Heart right ventricle (tissue), 16 donors: Measurements from ENCODE around the gene C15orf40. TPM values are rescaled to one million over a fixed set of nuclear protein-coding genes. Genes with fewer than 3 reads are reported as not detected.

Experiments
- ATAC-seq, 8 donors: fragments of 200-7000 bp; cut with Tn5 transposase; one replicate each; pipeline ENCODE4 v1.9.1; 2020; ENCODE audit warnings: mild to moderate bottlenecking in 8 of 8, moderate library complexity in 8 of 8, moderate number of reproducible peaks in 1 of 8
- DNase-seq, 2 donors: peaks; one replicate each; pipeline ENCODE4 v3.0.0-alpha.2; 2020
- H3K27ac ChIP-seq, 10 donors: fragments of 200-600 bp; sonication (generic) in 2 of 10; one replicate each; pipeline versions ENCODE4 v1.5.0 to v1.8.0; 2020 to 2022; ENCODE audit warnings: mild to moderate bottlenecking in 3 of 10
- H3K27me3 ChIP-seq, 7 donors: fragments of 200-600 bp; one replicate each; pipeline ENCODE4 v1.8.0; 2021 to 2022; ENCODE audit warnings: mild to moderate bottlenecking in 2 of 7
- H3K36me3 ChIP-seq, 9 donors: fragments of 200-600 bp; sonication (generic) in 1 of 9; one replicate each; pipeline versions ENCODE4 v1.5.0 to v1.8.0; 2020 to 2022; ENCODE audit warnings: mild to moderate bottlenecking in 2 of 9
- H3K4me1 ChIP-seq, 9 donors: fragments of 200-600 bp; sonication (generic) in 1 of 9; one replicate each; pipeline versions ENCODE4 v1.5.0 to v1.8.0; 2020 to 2022; ENCODE audit warnings: mild to moderate bottlenecking in 4 of 9
- H3K4me3 ChIP-seq, 10 donors: fragments of 200-600 bp; sonication (generic) in 2 of 10; one replicate each; pipeline versions ENCODE4 v1.5.0 to v1.8.0; 2020 to 2022; ENCODE audit warnings: mild to moderate bottlenecking in 7 of 10, moderate library complexity in 2 of 10
- H3K9me3 ChIP-seq, 11 donors: fragments of 200-600 bp in 10 of 11; sonication (generic) in 2 of 11; one replicate each; pipeline versions ENCODE4 v1.5.0 to v1.8.0; 2013 to 2022; ENCODE audit warnings: mild to moderate bottlenecking in 2 of 11, control low read depth in 1 of 11, moderate library complexity in 1 of 11
- CTCF ChIP-seq, 9 donors: fragments of 200-600 bp; sonication (generic) in 2 of 9; IDR thresholded peaks; one replicate each; pipeline versions ENCODE4 v1.5.0 to v1.8.0; 2021 to 2022; ENCODE audit warnings: antibody characterized with exemption in 9 of 9, mild to moderate bottlenecking in 5 of 9, moderate library complexity in 1 of 9
- WGBS, 2 donors: extraction: QIAGEN DNeasy Blood & Tissue Kit; methylation state at CpG; one replicate each; pipeline ENCODE4 v1.1.7; 2013; ENCODE audit warnings: inconsistent platforms in 1 of 2; 5-methylcytosine and 5-hydroxymethylcytosine counted together
- intact Hi-C, 10 donors: fragments of 100-400 bp; cut with DNase I; formaldehyde crosslinking; loops; one replicate each; pipeline versions ENCODE4 v1.11.1 to v1.14.2; 2022
- polyA plus RNA-seq, 2 donors: library from polyadenylated mRNA; stranded (reverse); fragments of 200-250 nt; gene quantifications; one replicate each; pipeline ENCODE4 v1.2.3, GENCODE V29; 2013
- total RNA-seq, 10 donors: library from RNA; stranded (reverse); fragmentation: NEBNext Ultra II Directional in 3 of 10; extraction: Animal tissue kit (Norgen Biotek cat#: 25700) in 3 of 10; gene quantifications; one replicate each; pipeline versions ENCODE4 v1.2.1 to v1.2.4, GENCODE V29; 2021 to 2023
- donor health status: Arrhythmogenic right ventricular cardiomyopathy.
- donor health status: ischemic (EF 13 %, LVEDD 7.1; RV severe dilation, severe dysfunction).
- donor health status: healthy with polysubstance abuse.
- donor health status: DM: no; HTN: yes; CAD: no.
- donor health status: DM: no; HTN: no; CAD: no.
- donor health status: ischemic (EF 25% LVEDD 6.9; RV normal size, moderate dysfunction).
- donor health status: ischemic (EF 25% LVEDD 5.7; RV mildly dilated, moderate dysfunction).
- donor health status: healthy.
- donor health status: DM: yes; HTN: yes; CAD: no.
- donor health status: Ischemic cardiomyopathy.
- donor health status: ischemic (EF 35%, LVEDD 5.7; RV mildly dilated, moderate dysfunction).
- donor health status: nonischemic (EF 11% LVEDD 7.7; RV severe dilation, severe dysfunction).
- donor health status: DM: yes; HTN: yes; CAD: no.
- donor health status: PGD.
- donor health status: ischemic (EF 29% LVEDD 5.4; RV normal size, mild dysfunction).
- donor health status: nonischemic (EF 23%, LVEDD 6.1; RV moderate dilation, normal function).

C15orf40 gene
- total and polyA plus RNA-seq, 12 donors: 7.5 to 19.6 (median 11.3) TPM

GRCh38 chr15:83015361-83015760 is 3.9 kb upstream of the C15orf40 start:
- Histone ChIP-seq H3K4me3 (no peak overlapping the region), H3K9me3 (no peaks in the 10 kb centered on the region), H3K4me1 (peaks cover 4 to 21% (median 16%) of the 10 kb centered on the region in 9 donors), H3K27ac (no peak overlapping the region), H3K36me3 (peaks cover 0 to 53% (median 23%) of the 10 kb centered on the region in 9 donors), H3K27me3 (no peaks in the 10 kb centered on the region)
- ATAC-seq (no peak), DNase-seq (no peak)
- 81% methylated on average over 4 of the region's 4 CpGs for WGBS, 2 donors
- TF ChIP-seq CTCF (IDR thresholded peaks at IDR 0.05): no peak
- intact Hi-C loops: loop anchor here in 3 of 10 donors (10.0 kb wide), 4 partner anchors 49 to 471 kb away; partner anchors contain the start of genes BTBD1 (in 2 of the 3), HDGFL3 (in 1 of the 3), RPS17 (in 1 of the 3) and TM6SF1 (in 1 of the 3)

- WGBS, 2 donors: 68 to 73% methylated on average over 5 of the region's 5 CpGs
- Histone ChIP-seq H3K4me3 (no peak overlapping the region), H3K27ac (no peak overlapping the region), H3K9me3 (no peaks in the 10 kb centered on the region), H3K36me3 (peaks cover 0 to 50% (median 23%) of the 10 kb centered on the region in 9 donors), H3K4me1 (peaks cover 4 to 31% (median 26%) of the 10 kb centered on the region in 9 donors), H3K27me3 (no peaks in the 10 kb centered on the region)
- TF ChIP-seq CTCF (IDR thresholded peaks at IDR 0.05): no peak
- intact Hi-C loops: loop anchor here in 6 of 10 donors (5.0 to 10.0 kb wide), 7 partner anchors 51 to 469 kb away; partner anchors contain the start of genes HDGFL3 (in 4 of the 6), BTBD1 (in 3 of the 6), RPS17 (in 1 of the 6) and TM6SF1 (in 1 of the 6)
- no peak for DNase-seq
- ATAC-seq: no peak
These were observed 2.8 kb upstream of the C15orf40 start for GRCh38 chr15:83014205-83014653.

- no peak for ATAC-seq
- no peaks in the 10 kb centered on the region for H3K27me3 ChIP-seq
- H3K4me3 ChIP-seq: no peak overlapping the region
- DNase-seq: no peak
- TF ChIP-seq CTCF (IDR thresholded peaks at IDR 0.05): no peak
- 95 to 97% methylated on average over 6 of the region's 6 CpGs for WGBS, 2 donors
- no peak overlapping the region for H3K27ac ChIP-seq
- intact Hi-C loops: loop anchor here in 6 of 10 donors (5.0 to 10.0 kb wide), 7 partner anchors 52 to 468 kb away; partner anchors contain the start of genes HDGFL3 (in 4 of the 6), BTBD1 (in 3 of the 6), RPS17 (in 1 of the 6) and TM6SF1 (in 1 of the 6)
- H3K4me1 ChIP-seq: peaks cover 4 to 31% (median 26%) of the 10 kb centered on the region in 9 donors
- no peaks in the 10 kb centered on the region for H3K9me3 ChIP-seq
- H3K36me3 ChIP-seq: peaks cover 0 to 50% (median 24%) of the 10 kb centered on the region in 9 donors
These were observed 1.2 kb upstream of the C15orf40 start for GRCh38 chr15:83012636-83013035.

DNA sequence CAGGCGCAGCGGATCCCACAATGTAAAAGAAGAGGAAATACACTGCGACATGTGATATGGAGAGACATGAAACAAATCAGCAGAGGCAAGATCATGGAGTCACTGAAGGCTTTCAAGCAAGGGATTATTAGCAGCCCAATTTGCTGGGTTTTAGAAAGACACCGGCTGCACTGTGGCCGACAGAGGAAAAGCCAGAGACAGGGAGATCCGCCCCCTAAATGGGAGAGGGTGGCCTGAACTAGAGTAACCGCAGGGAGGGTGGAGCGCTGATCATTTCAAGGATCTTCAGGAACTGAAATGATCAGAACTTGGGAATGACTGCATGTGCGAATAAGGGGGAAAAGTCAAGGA is 612 bp upstream of the C15orf40 start:
- no peaks in the 10 kb centered on the region for H3K27me3 ChIP-seq
- 50 to 54% methylated on average over 9 of the region's 9 CpGs for WGBS, 2 donors
- no peak for TF ChIP-seq CTCF (IDR thresholded peaks at IDR 0.05)
- H3K4me1 ChIP-seq: peaks cover 4 to 31% (median 26%) of the 10 kb centered on the region in 9 donors
- peaks cover 0 to 50% (median 21%) of the 10 kb centered on the region in 9 donors for H3K36me3 ChIP-seq
- peak overlapping the region; percentile 81 to 100 (median 96) for H3K4me3 ChIP-seq
- no peaks in the 10 kb centered on the region for H3K9me3 ChIP-seq
- DNase-seq: no peak
- peak in 1 of 8 donors; percentile 5 for ATAC-seq
- intact Hi-C loops: loop anchor here in 6 of 10 donors (5.0 to 10.0 kb wide), 7 partner anchors 53 to 467 kb away; partner anchors contain the start of genes HDGFL3 (in 4 of the 6), BTBD1 (in 3 of the 6), RPS17 (in 1 of the 6) and TM6SF1 (in 1 of the 6)
- peak overlapping the region in 9 of 10 donors; percentile 79 to 90 (median 87) for H3K27ac ChIP-seq
